Germinal center (tissue), 1 donor: ENCODE measurements around the gene HARS2.
"Not testable (repeated sequence)": the region's sequence is repeated elsewhere in the genome, so short reads cannot be mapped to it uniquely, and the experiment has no call there.

Experiments used
- DNase-seq: peaks from one replicate; pipeline ENCODE4 v3.0.0; 2012; ENCODE audit warnings: mixed read lengths, low spot score

The HARS2 gene

DNA sequence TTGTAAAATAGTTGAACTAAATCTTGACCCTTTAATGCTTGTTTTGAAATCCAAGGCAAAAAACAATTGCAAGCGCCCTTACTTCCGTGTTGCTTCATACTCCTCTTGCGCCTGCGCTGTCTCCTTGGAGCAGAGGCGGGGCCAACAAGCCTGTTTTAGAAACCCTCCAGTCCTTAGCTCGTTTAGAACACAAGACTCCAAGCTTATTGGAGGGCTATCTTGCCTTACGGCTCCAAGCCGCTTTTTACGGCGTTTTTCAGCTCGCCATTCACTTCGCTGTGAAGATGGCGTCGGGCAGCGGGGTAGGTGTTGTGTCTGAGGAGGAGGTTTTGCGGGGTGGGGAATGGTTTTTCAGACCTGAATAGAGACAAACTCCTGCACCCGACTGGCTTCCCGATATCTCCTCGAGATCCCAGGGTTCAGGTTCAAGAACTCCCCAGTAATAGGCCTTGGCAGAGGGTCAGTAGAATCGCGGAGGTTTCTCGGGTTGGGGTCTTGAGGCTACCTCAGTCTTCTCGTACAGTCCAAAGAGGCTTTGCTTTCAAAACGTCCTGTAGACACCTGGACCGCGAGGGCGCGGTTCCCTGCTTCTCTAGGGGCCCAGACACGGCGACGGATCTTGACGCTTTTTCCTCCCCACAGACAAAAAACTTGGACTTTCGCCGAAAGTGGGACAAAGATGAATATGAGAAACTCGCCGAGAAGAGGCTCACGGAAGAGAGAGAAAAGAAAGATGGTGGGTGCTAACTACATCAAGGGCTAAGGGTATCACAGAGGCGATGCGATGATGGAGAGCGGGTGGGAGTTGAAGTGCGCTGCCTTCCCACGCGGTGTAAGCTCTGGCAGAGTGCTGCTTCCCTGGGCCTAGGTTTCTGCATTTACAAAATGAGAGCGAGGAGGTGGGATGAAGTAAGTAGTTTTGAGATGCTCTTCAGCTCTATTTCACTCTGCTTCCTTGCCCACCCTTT is 9.2 kb downstream of the HARS2 start, which contains the start of gene ZMAT2:
Gene ZMAT2, plus strand, starts transcription at position 271 of the 968 bp plus-strand sequence. Its CDS starts 14 bp downstream, at position 285.
- peak; percentile 94 for DNase-seq

GRCh38 chr5:140707812-140708211 is 16.6 kb downstream of the HARS2 start:
- no peak for DNase-seq

DNA sequence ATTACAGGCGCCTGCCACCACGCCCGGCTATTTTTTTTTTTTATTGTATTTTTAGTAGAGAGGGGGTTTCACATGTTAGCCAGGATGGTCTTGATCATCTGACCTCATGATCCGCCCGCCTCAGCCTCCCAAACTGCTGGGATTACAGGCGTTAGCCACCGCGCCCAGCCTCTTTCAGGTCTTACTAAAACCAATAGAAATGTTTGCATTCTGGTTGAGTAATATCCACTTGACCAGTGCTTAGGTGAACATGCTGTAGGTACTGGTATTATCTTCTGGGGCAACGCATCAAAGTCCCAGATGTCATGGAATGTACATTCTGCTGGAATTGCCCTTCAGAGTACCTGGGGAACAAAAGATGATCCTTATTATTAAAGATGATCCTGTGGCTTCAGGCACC is 17.5 kb downstream of the HARS2 start:
- not testable (repeated sequence) for DNase-seq

- DNase-seq, result peak; percentile 50
Measured at GRCh38 chr5:140710899-140711552, 19.8 kb downstream of the HARS2 start.

- no peak for DNase-seq
Measured at GRCh38 chr5:140711794-140712193, 20.5 kb downstream of the HARS2 start.

- no peak for DNase-seq
Measured at GRCh38 chr5:140713562-140714094, 22.4 kb downstream of the HARS2 start.

GRCh38 chr5:140716238-140716637 is 25.0 kb downstream of the HARS2 start:
- not testable (repeated sequence) for DNase-seq

DNA sequence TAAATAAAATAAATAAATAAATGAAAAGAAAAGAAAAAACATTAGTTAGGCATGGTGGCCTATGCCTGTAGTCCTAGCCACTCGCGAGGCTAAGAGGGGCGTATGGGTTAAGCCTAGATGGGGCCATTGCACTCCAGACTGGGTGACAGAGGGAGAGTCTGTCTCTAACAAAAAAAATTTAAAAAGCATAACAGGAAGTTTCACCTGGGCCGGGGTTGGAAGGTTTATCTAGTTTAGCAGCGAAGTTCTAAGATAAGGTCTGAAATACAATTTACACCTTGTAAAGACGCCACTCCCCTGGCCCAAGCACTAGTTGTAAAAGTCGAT is 27.0 kb downstream of the HARS2 start:
- DNase-seq, result no peak

DNA sequence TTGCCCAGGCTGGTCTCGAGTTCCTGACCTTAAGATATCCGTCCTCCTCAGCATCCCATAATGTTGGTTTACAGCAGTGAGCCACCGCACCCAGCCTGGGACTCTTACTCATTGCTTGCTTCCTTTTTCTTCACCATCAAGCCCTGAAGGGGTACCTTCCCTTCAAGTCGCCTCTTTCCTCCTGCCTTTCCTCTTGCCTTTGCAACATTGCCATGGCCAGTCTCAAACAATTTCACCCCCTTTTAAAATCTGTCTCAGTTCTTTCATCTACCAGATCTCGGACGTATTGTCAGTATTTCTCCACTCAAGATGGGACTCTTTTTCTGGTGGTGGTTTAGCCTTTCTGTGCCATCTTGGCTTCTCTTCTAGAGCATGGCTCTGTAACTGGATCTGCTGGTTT is 29.5 kb downstream of the HARS2 start:
- DNase-seq, result not testable (repeated sequence)

- DNase-seq, result not testable (repeated sequence)
Measured at GRCh38 chr5:140721395-140721794, 30.1 kb downstream of the HARS2 start.

DNA sequence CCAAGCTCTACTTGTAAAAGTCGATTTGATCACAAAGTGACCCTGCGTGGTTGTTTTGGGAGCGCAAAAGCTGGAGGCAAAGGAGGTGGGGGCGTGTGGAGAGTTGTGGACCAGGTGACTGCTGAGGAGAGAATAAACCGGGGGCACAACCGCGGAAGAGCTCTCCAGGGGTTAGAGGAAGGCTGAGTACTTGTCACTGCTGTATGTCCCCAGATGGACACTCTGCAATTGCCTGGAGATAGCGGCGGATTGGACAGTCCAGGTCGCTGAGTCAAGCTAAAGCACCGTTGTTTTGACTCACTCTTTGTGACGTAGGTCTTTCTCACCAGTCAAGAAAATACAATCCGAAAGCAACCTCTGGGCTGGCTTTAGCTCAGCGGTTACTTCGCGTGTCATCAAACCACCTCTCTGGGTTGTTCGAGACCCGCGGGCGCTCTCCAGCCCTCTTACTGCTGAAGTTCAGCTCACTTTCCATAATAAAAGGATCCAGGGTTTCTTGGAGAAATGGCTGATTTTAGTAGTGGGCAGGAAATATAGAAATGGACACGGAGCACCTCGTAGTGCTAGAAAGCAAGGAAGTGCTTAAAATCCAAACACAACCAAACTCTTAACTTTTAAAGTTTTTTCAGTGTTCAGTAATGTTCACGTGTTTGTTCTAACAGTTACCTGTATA is 34.7 kb downstream of the HARS2 start:
- DNase-seq, result peak; percentile 2

DNA sequence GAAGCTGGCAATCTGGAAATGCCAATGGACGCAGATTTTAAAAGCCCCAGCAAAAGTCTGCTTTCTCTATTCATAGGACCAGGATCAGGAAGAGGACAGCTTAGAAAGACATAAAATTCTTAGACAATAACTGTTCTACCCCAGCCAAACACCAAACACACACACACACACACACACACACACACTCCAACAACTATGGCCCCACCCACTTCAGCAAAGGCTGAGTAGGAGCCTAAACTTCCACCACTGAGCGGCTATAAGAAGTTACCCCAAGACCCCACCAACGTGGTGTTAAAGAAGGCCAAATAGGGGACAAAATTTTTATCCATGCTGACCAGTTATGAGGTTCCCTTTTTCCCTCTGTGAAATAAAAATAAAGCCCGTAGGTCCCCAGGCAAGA is 41.8 kb downstream of the HARS2 start:
- DNase-seq, result no peak

DNA sequence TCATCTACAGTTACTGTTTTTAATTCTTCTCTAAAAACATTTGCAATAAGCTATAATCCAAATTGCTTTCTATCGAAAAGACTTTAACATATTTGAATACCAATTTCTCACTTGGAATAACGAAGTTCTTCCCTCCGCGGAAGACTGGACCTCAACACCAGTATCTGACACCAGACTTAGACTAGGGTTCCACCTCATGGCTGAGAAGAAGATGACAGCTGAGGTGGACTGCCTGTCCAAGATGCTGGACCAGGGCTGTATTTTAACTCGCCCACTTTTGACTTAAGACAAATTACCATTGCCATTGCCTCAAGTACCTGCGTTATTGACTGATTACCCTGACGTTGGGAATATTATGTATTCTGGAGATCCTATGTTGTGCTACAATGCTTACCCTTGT is 43.1 kb downstream of the HARS2 start:
- no peak for DNase-seq

DNA sequence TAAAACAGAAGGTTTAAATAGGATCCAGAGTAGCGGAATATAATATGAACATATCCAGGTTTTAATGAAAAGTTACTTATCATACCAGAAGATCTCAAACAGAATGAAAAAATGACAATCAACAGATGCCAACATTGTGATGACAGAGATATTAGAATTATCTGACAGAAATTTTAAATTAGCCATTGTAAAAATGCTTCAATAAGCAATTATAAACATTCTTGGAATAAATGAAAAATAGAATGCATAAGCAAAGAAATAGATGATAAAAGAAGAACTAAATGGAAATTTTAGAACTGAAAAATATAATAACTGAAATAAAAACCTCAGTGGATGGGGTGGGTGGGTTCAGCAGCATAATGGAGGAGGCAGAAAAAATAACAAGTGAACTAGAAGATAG is 46.2 kb downstream of the HARS2 start:
- no peak for DNase-seq

- DNase-seq, result no peak
Measured at GRCh38 chr5:140741967-140742366, 50.7 kb downstream of the HARS2 start.
